Activated naive CD8-positive, alpha-beta T cell treated with anti-CD3 and anti-CD28 coated beads for 36 hours (primary cell): ENCODE data around the gene SPP2. TPM values are rescaled to one million over a fixed set of nuclear protein-coding genes. Genes with fewer than 3 reads are reported as not detected.

Experiments
- DNase-seq: peaks from one replicate; pipeline ENCODE4 v3.0.0; 2021
- H3K27ac Mint-ChIP-seq: one replicate; pipeline ENCODE4 v1.8.0; 2022; ENCODE audit warnings: mild to moderate bottlenecking, moderate library complexity, mixed read lengths
- H3K27me3 Mint-ChIP-seq: one replicate; pipeline ENCODE4 v1.8.0; 2022; ENCODE audit warnings: mild to moderate bottlenecking, mixed read lengths
- H3K36me3 Mint-ChIP-seq: one replicate; pipeline ENCODE4 v1.8.0; 2021; ENCODE audit warnings: mild to moderate bottlenecking, mixed read lengths
- H3K4me1 Mint-ChIP-seq: one replicate; pipeline ENCODE4 v1.8.0; 2021; ENCODE audit warnings: mixed read lengths
- H3K4me3 Mint-ChIP-seq: one replicate; pipeline ENCODE4 v1.8.0; 2022; ENCODE audit warnings: mild to moderate bottlenecking, moderate library complexity, mixed read lengths
- H3K9me3 Mint-ChIP-seq: one replicate; pipeline ENCODE4 v1.8.0; 2022; ENCODE audit warnings: mixed read lengths
- total RNA-seq, 2 experiments: library from RNA; stranded (reverse); gene quantifications; one replicate each; pipeline ENCODE4 v1.2.3, GENCODE V29; 2021

The SPP2 gene
- total RNA-seq, 2 experiments from 2014 or later: not detected

DNA sequence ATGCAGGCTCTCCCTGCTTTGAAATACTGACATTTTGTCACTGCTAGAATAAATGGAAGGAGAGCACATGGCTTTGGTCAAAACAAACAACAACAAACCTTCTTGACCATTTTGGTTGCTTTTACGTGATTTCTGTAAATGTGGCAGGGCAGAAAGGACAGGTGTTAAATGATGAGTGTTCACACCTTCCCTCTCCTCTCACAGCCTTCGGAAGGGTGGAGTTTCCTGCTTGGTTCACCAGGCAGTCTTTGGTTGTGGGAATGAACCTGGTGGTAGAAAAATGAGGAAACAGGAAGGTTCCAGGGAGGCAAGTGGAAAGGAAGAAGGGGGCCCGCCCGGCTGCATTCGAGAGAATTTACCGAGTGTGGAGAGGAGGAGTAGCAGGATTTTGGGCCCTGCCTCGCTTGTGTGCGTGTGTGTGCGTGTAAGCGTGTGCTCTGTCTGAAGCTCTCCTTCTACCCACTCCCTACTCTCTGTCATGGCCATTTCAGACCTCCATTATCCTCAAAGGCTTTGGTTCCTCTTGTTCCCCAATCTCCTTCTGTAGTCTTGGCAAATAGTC lies 23.7 kb upstream of the SPP2 start:
- H3K27ac Mint-ChIP-seq: no peak overlapping the region
- H3K36me3 Mint-ChIP-seq: no peaks in the 10 kb centered on the region
- no peak overlapping the region for H3K4me3 Mint-ChIP-seq
- peaks cover 3% of the 10 kb centered on the region for H3K27me3 Mint-ChIP-seq
- H3K4me1 Mint-ChIP-seq: peaks cover 15% of the 10 kb centered on the region
- no peak for DNase-seq
- peaks cover 3% of the 10 kb centered on the region for H3K9me3 Mint-ChIP-seq

DNA sequence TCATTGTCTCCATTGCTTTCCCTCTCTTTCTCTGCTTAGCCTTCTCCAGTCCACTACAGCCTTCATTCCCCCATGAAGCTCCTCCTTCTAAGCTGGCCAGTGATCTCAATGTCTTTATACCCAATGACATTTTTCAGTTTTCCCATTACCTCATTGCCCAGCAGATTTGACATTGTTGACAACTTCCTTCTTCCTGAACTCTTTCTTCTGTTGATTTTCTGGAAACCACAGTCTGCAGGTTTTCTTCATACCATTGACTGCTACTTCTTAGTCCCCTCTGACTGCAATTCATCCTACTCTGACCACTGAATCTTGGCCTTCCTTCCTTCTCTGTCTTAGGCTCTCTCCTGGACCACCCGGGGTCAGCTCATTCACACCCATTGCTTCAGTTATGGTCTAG lies 22.9 kb upstream of the SPP2 start:
- DNase-seq: no peak
- no peak overlapping the region for H3K4me3 Mint-ChIP-seq
- peaks cover 22% of the 10 kb centered on the region for H3K4me1 Mint-ChIP-seq
- H3K36me3 Mint-ChIP-seq: no peaks in the 10 kb centered on the region
- H3K27me3 Mint-ChIP-seq: peaks cover 3% of the 10 kb centered on the region
- H3K27ac Mint-ChIP-seq: no peak overlapping the region
- H3K9me3 Mint-ChIP-seq: peaks cover 3% of the 10 kb centered on the region

GRCh38 chr2:234029150-234029733 lies 21.3 kb upstream of the SPP2 start:
- peaks cover 4% of the 10 kb centered on the region for H3K9me3 Mint-ChIP-seq
- H3K4me3 Mint-ChIP-seq: no peak overlapping the region
- H3K36me3 Mint-ChIP-seq: peaks cover 4% of the 10 kb centered on the region
- DNase-seq: no peak
- peaks cover 22% of the 10 kb centered on the region for H3K4me1 Mint-ChIP-seq
- no peak overlapping the region for H3K27ac Mint-ChIP-seq
- peaks cover 3% of the 10 kb centered on the region for H3K27me3 Mint-ChIP-seq

GRCh38 chr2:234031207-234031606 lies 19.3 kb upstream of the SPP2 start:
- Mint-ChIP-seq H3K27me3 (peaks cover 2% of the 10 kb centered on the region), H3K4me3 (no peak overlapping the region), H3K4me1 (peaks cover 12% of the 10 kb centered on the region), H3K9me3 (peaks cover 7% of the 10 kb centered on the region), H3K36me3 (peaks cover 5% of the 10 kb centered on the region), H3K27ac (no peak overlapping the region)
- DNase-seq: no peak

DNA sequence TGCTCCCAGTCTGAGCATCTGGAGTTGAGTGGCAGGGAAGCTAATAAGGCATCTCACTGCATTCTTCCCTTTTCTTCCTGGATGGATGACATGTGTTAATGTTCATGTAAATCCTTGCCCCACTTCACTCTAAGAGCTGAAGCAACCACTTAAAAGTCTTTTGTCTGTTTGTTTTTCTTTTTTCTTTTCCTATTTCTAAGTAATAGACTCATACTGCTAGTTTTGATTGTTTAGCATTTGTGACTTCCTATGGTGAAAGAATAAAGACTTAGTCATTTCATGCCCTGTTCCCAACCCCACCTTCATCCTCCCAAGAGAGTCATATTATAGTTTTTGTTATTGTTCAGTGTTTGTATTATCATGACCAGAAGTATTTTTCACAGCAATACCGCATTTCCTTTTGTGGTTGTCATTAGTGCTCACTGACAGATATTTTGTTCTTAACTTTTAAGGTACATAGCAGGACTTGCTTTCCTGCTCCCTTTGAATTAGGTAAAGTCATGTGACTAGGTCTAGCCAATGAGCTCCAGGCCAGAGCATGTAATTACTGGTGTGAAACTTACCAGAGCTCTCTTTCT lies 18.1 kb upstream of the SPP2 start:
- no peak for DNase-seq
- Mint-ChIP-seq H3K9me3 (peaks cover 17% of the 10 kb centered on the region), H3K27ac (no peak overlapping the region), H3K4me1 (peaks cover 10% of the 10 kb centered on the region), H3K4me3 (no peak overlapping the region), H3K27me3 (no peaks in the 10 kb centered on the region), H3K36me3 (peaks cover 5% of the 10 kb centered on the region)

DNA sequence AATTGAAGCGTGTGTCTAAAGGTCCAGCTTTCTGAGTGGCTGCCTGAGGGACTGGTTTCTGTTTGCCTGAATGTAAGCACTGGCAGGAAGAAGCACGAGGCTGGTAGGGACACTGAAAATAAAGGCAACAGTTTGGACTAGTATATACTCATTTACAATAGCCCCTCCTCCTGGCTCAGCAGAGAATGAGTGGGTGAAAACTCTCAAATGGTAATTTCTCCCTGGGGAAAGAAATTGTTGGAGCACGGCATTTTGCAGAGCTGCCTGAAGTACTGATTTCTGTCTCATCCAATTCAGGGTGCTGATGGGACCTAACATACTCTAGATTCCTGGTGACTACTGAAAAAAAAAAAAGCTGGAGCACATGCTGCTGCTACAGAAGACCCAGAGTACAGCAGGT lies 17.3 kb upstream of the SPP2 start:
- Mint-ChIP-seq H3K4me3 (no peak overlapping the region), H3K4me1 (peaks cover 7% of the 10 kb centered on the region), H3K27me3 (no peaks in the 10 kb centered on the region), H3K27ac (no peak overlapping the region), H3K36me3 (peaks cover 5% of the 10 kb centered on the region), H3K9me3 (peaks cover 20% of the 10 kb centered on the region)
- DNase-seq: no peak

- Mint-ChIP-seq H3K36me3 (peaks cover 5% of the 10 kb centered on the region), H3K4me3 (no peak overlapping the region), H3K27me3 (no peaks in the 10 kb centered on the region), H3K9me3 (peaks cover 20% of the 10 kb centered on the region), H3K4me1 (peaks cover 7% of the 10 kb centered on the region), H3K27ac (no peak overlapping the region)
- no peak for DNase-seq
Observed at GRCh38 chr2:234033885-234034284, 16.6 kb upstream of the SPP2 start.

DNA sequence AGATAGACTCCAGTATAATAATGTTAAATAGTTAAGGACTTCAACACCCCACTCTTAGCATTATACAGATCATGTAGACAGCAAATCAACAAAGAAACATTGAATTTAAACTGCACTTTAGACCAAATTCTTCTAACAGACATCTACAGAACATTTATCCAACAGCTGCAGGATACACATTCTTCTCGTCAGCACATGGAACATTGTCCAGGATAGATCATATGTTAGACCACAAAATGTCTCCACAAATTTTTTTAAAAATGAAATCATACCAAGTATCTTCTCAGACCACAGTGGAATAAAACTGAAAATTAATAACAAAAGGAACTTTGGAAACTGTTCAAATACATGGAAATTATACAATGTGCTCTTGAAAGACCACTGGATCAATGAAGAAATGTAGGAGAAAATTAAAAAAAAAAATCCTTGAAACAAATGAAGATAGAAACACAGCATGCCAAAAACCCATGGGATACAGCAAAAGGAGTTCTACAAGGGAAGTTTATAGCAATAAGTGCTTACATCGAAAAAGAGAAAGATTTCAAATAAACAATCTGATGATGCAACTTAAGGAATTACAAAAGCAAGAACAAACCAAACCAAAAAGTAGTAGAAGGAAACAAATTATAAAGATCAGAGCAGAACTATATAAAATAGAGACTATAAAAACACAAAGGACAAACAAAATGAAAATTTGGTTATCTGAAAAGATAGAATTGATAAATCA lies 12.3 kb upstream of the SPP2 start:
- Mint-ChIP-seq H3K4me3 (no peak overlapping the region), H3K9me3 (peaks cover 20% of the 10 kb centered on the region), H3K27me3 (no peaks in the 10 kb centered on the region), H3K36me3 (peaks cover 5% of the 10 kb centered on the region), H3K4me1 (no peaks in the 10 kb centered on the region), H3K27ac (no peak overlapping the region)
- no peak for DNase-seq

GRCh38 chr2:234044157-234044556 lies 6.3 kb upstream of the SPP2 start:
- Mint-ChIP-seq H3K27ac (no peak overlapping the region), H3K4me3 (no peak overlapping the region), H3K4me1 (no peaks in the 10 kb centered on the region), H3K9me3 (no peaks in the 10 kb centered on the region), H3K36me3 (no peaks in the 10 kb centered on the region), H3K27me3 (no peaks in the 10 kb centered on the region)
- no peak for DNase-seq

DNA sequence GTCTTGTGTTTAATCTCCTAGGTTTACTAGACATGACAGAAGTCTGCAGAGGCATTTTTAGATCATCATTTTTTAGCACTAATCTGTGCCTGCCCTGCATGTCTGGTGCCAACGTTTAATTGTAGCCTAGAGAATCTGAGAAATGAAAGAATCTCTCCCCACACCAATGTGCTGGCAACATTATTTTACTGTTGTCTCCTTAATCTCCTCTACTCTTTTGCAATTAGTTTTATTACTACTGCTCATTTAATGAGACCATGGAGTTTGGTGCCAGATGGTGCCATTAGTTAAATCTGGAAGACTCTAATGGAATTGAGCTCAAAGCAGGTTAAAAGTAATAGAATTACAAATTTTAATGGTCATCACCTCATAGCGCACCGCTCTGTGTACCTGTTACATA lies 4.0 kb upstream of the SPP2 start:
- no peak overlapping the region for H3K27ac Mint-ChIP-seq
- no peak overlapping the region for H3K4me3 Mint-ChIP-seq
- no peaks in the 10 kb centered on the region for H3K27me3 Mint-ChIP-seq
- DNase-seq: no peak
- no peaks in the 10 kb centered on the region for H3K9me3 Mint-ChIP-seq
- no peaks in the 10 kb centered on the region for H3K36me3 Mint-ChIP-seq
- no peaks in the 10 kb centered on the region for H3K4me1 Mint-ChIP-seq

- no peak overlapping the region for H3K27ac Mint-ChIP-seq
- no peaks in the 10 kb centered on the region for H3K36me3 Mint-ChIP-seq
- no peak overlapping the region for H3K4me3 Mint-ChIP-seq
- no peaks in the 10 kb centered on the region for H3K9me3 Mint-ChIP-seq
- H3K4me1 Mint-ChIP-seq: no peaks in the 10 kb centered on the region
- DNase-seq: no peak
- H3K27me3 Mint-ChIP-seq: no peaks in the 10 kb centered on the region
Observed at GRCh38 chr2:234047361-234047760, 3.1 kb upstream of the SPP2 start.

DNA sequence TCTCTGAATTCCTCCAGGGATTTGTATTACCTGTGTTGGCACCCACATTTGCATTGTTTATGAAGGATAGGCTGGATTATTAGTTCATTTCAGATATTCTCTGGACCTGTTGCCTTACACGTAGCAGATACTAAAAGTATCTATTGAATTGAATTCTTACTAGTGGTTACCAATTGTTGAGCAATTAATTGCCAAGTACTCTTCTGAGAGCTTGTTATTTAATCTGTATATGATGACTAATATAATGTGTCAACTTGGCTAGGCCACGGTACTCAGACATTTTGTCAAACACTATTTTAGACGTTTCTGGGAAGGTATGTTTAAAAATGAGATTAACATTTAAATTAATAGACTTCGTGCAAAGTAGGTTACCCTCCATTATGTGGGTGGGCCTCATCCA lies 2.5 kb upstream of the SPP2 start:
- H3K27ac Mint-ChIP-seq: no peak overlapping the region
- no peak overlapping the region for H3K4me3 Mint-ChIP-seq
- no peaks in the 10 kb centered on the region for H3K4me1 Mint-ChIP-seq
- H3K27me3 Mint-ChIP-seq: no peaks in the 10 kb centered on the region
- H3K9me3 Mint-ChIP-seq: no peaks in the 10 kb centered on the region
- no peaks in the 10 kb centered on the region for H3K36me3 Mint-ChIP-seq
- no peak for DNase-seq

DNA sequence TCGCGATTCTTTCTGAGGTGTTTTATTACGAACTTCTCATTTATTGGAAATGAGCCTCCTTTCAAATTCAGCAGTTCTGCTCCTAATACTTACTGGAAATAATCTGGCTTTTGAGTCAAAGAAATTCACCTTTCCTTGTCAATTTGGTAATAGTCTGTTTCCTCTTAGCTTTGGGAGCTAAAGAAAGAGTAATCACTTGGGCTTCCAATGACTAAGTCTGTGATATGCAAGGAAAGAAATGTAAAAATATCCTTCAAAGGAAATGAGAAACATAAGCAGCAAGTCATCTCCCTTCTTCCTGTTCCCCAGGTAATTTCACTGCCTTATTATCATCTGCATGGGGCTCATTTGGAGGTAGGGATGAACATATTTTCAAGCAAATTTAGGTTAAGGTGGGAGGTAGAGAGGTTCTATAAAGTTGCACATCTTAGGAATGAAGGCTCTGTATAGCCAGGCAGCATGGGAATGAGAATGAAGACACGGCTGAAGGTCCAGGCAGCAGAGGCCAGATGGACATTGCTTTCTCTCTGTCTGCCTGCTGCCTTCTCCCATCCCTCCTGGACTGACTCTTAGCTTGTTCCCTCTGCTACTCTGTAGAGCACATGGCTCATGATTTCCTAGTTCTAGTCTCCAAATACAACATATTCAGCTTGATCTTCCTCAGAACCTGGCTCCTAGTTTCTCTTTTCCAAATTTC lies 1.0 kb downstream of the SPP2 start:
- Mint-ChIP-seq H3K4me1 (no peaks in the 10 kb centered on the region), H3K27ac (no peak overlapping the region), H3K4me3 (no peak overlapping the region), H3K9me3 (no peaks in the 10 kb centered on the region), H3K36me3 (no peaks in the 10 kb centered on the region), H3K27me3 (no peaks in the 10 kb centered on the region)
- no peak for DNase-seq

DNA sequence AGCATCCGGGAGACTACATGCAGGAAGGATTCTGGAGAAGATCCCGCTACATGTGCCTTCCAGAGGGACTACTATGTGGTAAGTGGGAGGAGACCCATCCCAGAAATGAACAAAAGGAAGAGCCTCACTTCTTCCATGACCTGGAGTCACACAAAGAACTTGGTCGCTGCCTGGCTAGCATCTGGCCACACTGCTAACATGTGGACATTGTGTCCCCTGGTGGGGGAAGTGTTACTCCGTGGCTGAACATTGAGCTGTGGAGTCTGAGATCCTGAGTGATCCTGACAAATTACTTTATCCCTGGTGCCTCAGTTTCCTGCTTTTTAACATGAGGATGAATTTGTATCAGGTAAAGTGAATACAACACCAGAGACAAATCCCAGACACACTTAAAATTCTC lies 8.4 kb downstream of the SPP2 start:
- Mint-ChIP-seq H3K4me1 (no peaks in the 10 kb centered on the region), H3K36me3 (no peaks in the 10 kb centered on the region), H3K4me3 (no peak overlapping the region), H3K27me3 (no peaks in the 10 kb centered on the region), H3K27ac (no peak overlapping the region), H3K9me3 (no peaks in the 10 kb centered on the region)
- DNase-seq: no peak

- Mint-ChIP-seq H3K9me3 (no peaks in the 10 kb centered on the region), H3K4me1 (no peaks in the 10 kb centered on the region), H3K27me3 (no peaks in the 10 kb centered on the region), H3K4me3 (no peak overlapping the region), H3K27ac (no peak overlapping the region), H3K36me3 (no peaks in the 10 kb centered on the region)
- DNase-seq: no peak
Observed at GRCh38 chr2:234060236-234060635, 9.7 kb downstream of the SPP2 start.
